HCT116 (cell line): ENCODE results near the gene RPTOR. TPM values are rescaled to one million over a fixed set of nuclear protein-coding genes. Genes with fewer than 3 reads are reported as not detected.

ENCODE experiments used
- ATAC-seq: fragments of 200-7000 bp; cut with Tn5 transposase; 2 replicates; pipeline ENCODE4 v1.9.1; 2020; ENCODE audit warnings: mild to moderate bottlenecking, moderate library complexity
- BruUV-seq: library from RNA; stranded (reverse); fragments of 400-500 nt; replicated peaks from 2 replicates; lab custom pipeline; 2021; lab: Mats Ljungman, UMichigan
- CTCF ChIA-PET: fragments of 300-600 bp; sonication (Branson Sonifier 250); formaldehyde crosslinking; loops from one replicate; lab custom pipeline; 2021; ENCODE audit warnings: antibody characterized with exemption; lab: Charles Lee
- POLR2A ChIA-PET: fragments of 300-600, 350-600 bp; sonication (Branson Sonifier 250); formaldehyde crosslinking; loops from one replicate; lab custom pipeline; 2021; ENCODE audit warnings: antibody characterized with exemption; lab: Charles Lee
- RAD21 ChIA-PET, 2 experiments: fragments of 300-600 bp; sonication (Branson Sonifier 250); formaldehyde crosslinking; loops; one replicate each; lab custom pipeline; 2023; ENCODE audit warnings: low total read pairs in 2 of 2; ENCODE audit not compliant: uncharacterized antibody in 2 of 2, unreplicated experiment in 2 of 2, low non-redundant PET in 1 of 2; lab: Charles Lee
- DNase-seq: peaks from one replicate; pipeline ENCODE4 v3.0.0-alpha.2; 2010; ENCODE audit warnings: low read depth, low spot score
- H2AFZ ChIP-seq: fragments of 200-600 bp; shearing (Covaris generic), sonication (generic); 2 replicates; pipeline ENCODE4 v1.6.1; 2017; ENCODE audit warnings: low read depth, mixed run types, mixed read lengths, antibody characterized with exemption, low read length; ENCODE audit not compliant: poor library complexity, severe bottlenecking
- H3K27ac ChIP-seq: 2 replicates; pipeline ENCODE4 v1.5.1; 2012; ENCODE audit warnings: low read depth, low read length
- H3K27me3 ChIP-seq: fragments of 200-600 bp; sonication (generic); 2 replicates; pipeline ENCODE4 v1.6.1; 2016; ENCODE audit warnings: mixed run types, low read length, mixed read lengths; ENCODE audit not compliant: insufficient read depth
- H3K36me3 ChIP-seq, 2 experiments: fragments of 200-500 bp in 1 of 2; fragments of 200-600 bp in 1 of 2; sonication (Bioruptor generic) in 1 of 2; sonication (generic) in 1 of 2; 2 replicates each; pipeline versions ENCODE4 v1.5.1 to v1.6.1; 2014 to 2016; ENCODE audit warnings: low read length in 2 of 2, inconsistent platforms in 1 of 2, mixed read lengths in 1 of 2, mixed run types in 1 of 2; ENCODE audit not compliant: insufficient read depth in 2 of 2, control insufficient read depth in 1 of 2
- H3K4me1 ChIP-seq, 2 experiments: fragments of 200-600 bp in 1 of 2; sonication (generic) in 1 of 2; 2 replicates each; pipeline versions ENCODE4 v1.5.1 to v1.6.1; 2012 to 2017; ENCODE audit warnings: low read length in 2 of 2, inconsistent platforms in 1 of 2, mild to moderate bottlenecking in 1 of 2, mixed read lengths in 1 of 2, mixed run types in 1 of 2, moderate library complexity in 1 of 2; ENCODE audit not compliant: insufficient read depth in 2 of 2, control insufficient read depth in 1 of 2
- H3K4me2 ChIP-seq: fragments of 200-600 bp; sonication (generic); 2 replicates; pipeline ENCODE4 v1.6.1; 2017; ENCODE audit warnings: mixed run types, low read length, mixed read lengths
- H3K4me3 ChIP-seq, 2 experiments: fragments of 200-600 bp in 1 of 2; sonication (generic) in 1 of 2; replicated peaks in 1 of 2; 2 replicates each; pipeline ENCODE4 v1.5.1; 2011 to 2016; ENCODE audit warnings: low read length in 2 of 2, control low read depth in 1 of 2, low read depth in 1 of 2, mild to moderate bottlenecking in 1 of 2, mixed read lengths in 1 of 2, mixed run types in 1 of 2
- H3K79me2 ChIP-seq: fragments of 200-600 bp; sonication (generic); 2 replicates; pipeline ENCODE4 v1.6.1; 2017; ENCODE audit warnings: mild to moderate bottlenecking, mixed run types, low read length, moderate library complexity, mixed read lengths; ENCODE audit not compliant: insufficient read depth
- H3K9ac ChIP-seq: fragments of 200-600 bp; sonication (generic); 2 replicates; pipeline ENCODE4 v1.6.1; 2016; ENCODE audit warnings: low read length, mixed read lengths
- H3K9me2 ChIP-seq: fragments of 200-600 bp; sonication (generic), shearing (Covaris generic); 2 replicates; pipeline ENCODE4 v1.6.1; 2017; ENCODE audit warnings: mixed run types, mild to moderate bottlenecking, moderate library complexity; ENCODE audit not compliant: insufficient read depth
- H3K9me3 ChIP-seq, 2 experiments: fragments of 200-500 bp in 1 of 2; fragments of 200-600 bp in 1 of 2; sonication (Bioruptor generic) in 1 of 2; sonication (generic) in 1 of 2; 2 replicates each; pipeline ENCODE4 v1.6.1; 2014 to 2017; ENCODE audit warnings: low read length in 2 of 2, mixed read lengths in 2 of 2, inconsistent platforms in 1 of 2, low read depth in 1 of 2, mild to moderate bottlenecking in 1 of 2, mixed run types in 1 of 2, moderate library complexity in 1 of 2; ENCODE audit not compliant: control insufficient read depth in 1 of 2, insufficient read depth in 1 of 2
- H4K20me1 ChIP-seq: fragments of 200-600 bp; sonication (generic), shearing (Covaris generic); 2 replicates; pipeline ENCODE4 v1.6.1; 2017; ENCODE audit warnings: mixed run types, mild to moderate bottlenecking, moderate library complexity; ENCODE audit not compliant: insufficient read depth
- CEBPB ChIP-seq: IDR thresholded peaks from 2 replicates; pipeline ENCODE4 v1.6.1; 2012; ENCODE audit warnings: low read depth
- CTCF ChIP-seq, 3 experiments: fragments of 200-600 bp in 1 of 3; sonication (generic) in 1 of 3; IDR thresholded peaks in 2 of 3; conservative IDR thresholded peaks in 1 of 3; 2 replicates each; pipeline ENCODE4 v1.5.1; 2012 to 2017; ENCODE audit warnings: low read depth in 2 of 3, low read length in 2 of 3, antibody characterized with exemption in 1 of 3, borderline replicate concordance in 1 of 3, control low read depth in 1 of 3, mild to moderate bottlenecking in 1 of 3, mixed read lengths in 1 of 3, mixed run types in 1 of 3, moderate library complexity in 1 of 3; ENCODE audit not compliant: insufficient read depth in 1 of 3
- JUND ChIP-seq: IDR thresholded peaks from 2 replicates; pipeline ENCODE4 v1.6.1; 2012
- MAX ChIP-seq: IDR thresholded peaks from 2 replicates; pipeline ENCODE4 v1.6.1; 2012
- POLR2AphosphoS5 ChIP-seq: IDR thresholded peaks from 2 replicates; pipeline ENCODE4 v1.6.1; 2011; ENCODE audit warnings: mild to moderate bottlenecking, low read depth, low read length, moderate library complexity
- REST ChIP-seq: IDR thresholded peaks from 2 replicates; pipeline ENCODE4 v1.6.1; 2012; ENCODE audit warnings: low read depth
- ZBTB33 ChIP-seq: IDR thresholded peaks from 2 replicates; pipeline ENCODE4 v1.6.1; 2011; ENCODE audit warnings: mild to moderate bottlenecking, low read length, moderate library complexity; ENCODE audit not compliant: insufficient replicate concordance; ENCODE audit errors: extremely low read depth
- ZFX ChIP-seq: fragments of 450-650 bp; IDR thresholded peaks from 2 replicates; pipeline ENCODE4 v1.6.1; 2017
- ZNF274 ChIP-seq: fragments of 200-500 bp; sonication (Bioruptor generic); IDR thresholded peaks from 2 replicates; pipeline ENCODE4 v1.6.1; 2014; ENCODE audit warnings: mild to moderate bottlenecking, low read depth, low read length, inconsistent platforms
- intact Hi-C: fragments of 100-400 bp; cut with micrococcal nuclease; formaldehyde crosslinking; loops from 2 replicates; pipeline ENCODE4 v1.10.0; 2022
- total RNA-seq: library from RNA; stranded (reverse); gene quantifications from one replicate; pipeline ENCODE4 v1.2.1, GENCODE V29; 2021; ENCODE audit not compliant: unreplicated experiment

Gene RPTOR
- total RNA-seq, 1 experiment from 2014 or later: 69.5 TPM

- ATAC-seq (no peak), DNase-seq (no peak)
- Histone ChIP-seq H3K9me2 (no peaks in the 10 kb centered on the region), H2AFZ (no peak overlapping the region), H3K36me3 (no peaks in the 10 kb centered on the region), H3K9ac (no peak overlapping the region), H3K4me3 (no peak overlapping the region), H3K79me2 (peaks cover 86% of the 10 kb centered on the region), H3K4me1 (peaks cover 0 to 32% of the 10 kb centered on the region in 2 experiments; a peak in 1 of 4 replicates), H3K9me3 (no peaks in the 10 kb centered on the region), H3K4me2 (no peak overlapping the region)
- ChIA-PET POLR2A (no interaction called here), CTCF (no interaction called here)
- TF ChIP-seq REST (no peak), ZFX (no peak), POLR2AphosphoS5 (no peak), MAX (no peak), CEBPB (no peak), JUND (no peak), CTCF (IDR thresholded peaks at IDR 0.05 in 2 of 3, conservative IDR thresholded peaks at IDR 0.05 in 1 of 3; ENCODE audit: borderline replicate concordance in 1 of 3, insufficient read depth in 1 of 3, low read depth in 2 of 3, low read length in 2 of 3) (no peak), ZNF274 (no peak), ZBTB33 (no peak)
- TF ChIP-seq, all 23 proteins: peak for 0
- RAD21 ChIA-PET: no interaction called here
- intact Hi-C loops: no loop called here
- H4K20me1 ChIP-seq: peaks cover 21% of the 10 kb centered on the region; the same call in 1 of the 2 replicates
- BruUV-seq: no TSS peak
- H3K27ac ChIP-seq: no peak overlapping the region
- H3K27me3 ChIP-seq: no peaks in the 10 kb centered on the region
These were observed 131.4 kb downstream of the RPTOR start for GRCh38 chr17:80676096-80676466.
